SK-N-SH (cell line): ENCODE measurements around the gene TMEM164.

Source experiments
- MXI1 ChIP-seq: IDR thresholded peaks from 2 replicates; pipeline ENCODE4 v1.6.1; 2012; ENCODE audit warnings: mild to moderate bottlenecking, low read depth, low read length, improper control_type of control experiment
- TF ChIP-seq, protein P1 (sequence below): fragments of 200-600 bp; sonication (generic); IDR thresholded peaks from 2 replicates; pipeline ENCODE4 v1.6.1; 2017; ENCODE audit warnings: antibody characterized with exemption, mild to moderate bottlenecking, moderate library complexity

GRCh38 chrX:110183314-110183713 lies 180.4 kb downstream of the TMEM164 start:
- TF ChIP-seq, protein P1, sequence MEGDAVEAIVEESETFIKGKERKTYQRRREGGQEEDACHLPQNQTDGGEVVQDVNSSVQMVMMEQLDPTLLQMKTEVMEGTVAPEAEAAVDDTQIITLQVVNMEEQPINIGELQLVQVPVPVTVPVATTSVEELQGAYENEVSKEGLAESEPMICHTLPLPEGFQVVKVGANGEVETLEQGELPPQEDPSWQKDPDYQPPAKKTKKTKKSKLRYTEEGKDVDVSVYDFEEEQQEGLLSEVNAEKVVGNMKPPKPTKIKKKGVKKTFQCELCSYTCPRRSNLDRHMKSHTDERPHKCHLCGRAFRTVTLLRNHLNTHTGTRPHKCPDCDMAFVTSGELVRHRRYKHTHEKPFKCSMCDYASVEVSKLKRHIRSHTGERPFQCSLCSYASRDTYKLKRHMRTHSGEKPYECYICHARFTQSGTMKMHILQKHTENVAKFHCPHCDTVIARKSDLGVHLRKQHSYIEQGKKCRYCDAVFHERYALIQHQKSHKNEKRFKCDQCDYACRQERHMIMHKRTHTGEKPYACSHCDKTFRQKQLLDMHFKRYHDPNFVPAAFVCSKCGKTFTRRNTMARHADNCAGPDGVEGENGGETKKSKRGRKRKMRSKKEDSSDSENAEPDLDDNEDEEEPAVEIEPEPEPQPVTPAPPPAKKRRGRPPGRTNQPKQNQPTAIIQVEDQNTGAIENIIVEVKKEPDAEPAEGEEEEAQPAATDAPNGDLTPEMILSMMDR = no peak
- TF ChIP-seq MXI1 = no peak
